ENCODE data around the gene PSMA4.
"Not testable (repeated sequence)": the region's sequence is repeated elsewhere in the genome, so short reads cannot be mapped to it uniquely, and the experiment has no call there.

PSMA4 gene

DNA sequence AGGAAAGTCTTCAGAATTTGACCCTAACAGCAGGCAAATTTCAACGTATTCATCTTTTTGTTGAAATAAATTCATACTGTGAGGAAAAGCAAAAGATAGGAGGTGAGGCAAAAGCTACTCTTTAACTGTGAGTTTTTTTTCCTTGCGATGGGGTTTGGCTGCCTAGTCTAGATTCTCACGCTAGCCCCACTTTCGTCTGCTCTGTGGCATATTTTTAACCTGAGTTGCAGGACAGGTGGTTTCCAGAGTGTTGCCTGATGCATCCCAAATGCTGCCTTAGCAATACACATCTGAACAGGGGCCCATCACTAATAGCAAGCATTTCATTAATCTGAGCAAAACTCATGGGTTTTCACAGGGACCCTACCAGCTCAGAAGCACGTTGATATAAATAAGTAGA, 11.7 kb downstream of the PSMA4 start:
- no peak for DNase-seq (ENCODE audit: low spot score)

DNA sequence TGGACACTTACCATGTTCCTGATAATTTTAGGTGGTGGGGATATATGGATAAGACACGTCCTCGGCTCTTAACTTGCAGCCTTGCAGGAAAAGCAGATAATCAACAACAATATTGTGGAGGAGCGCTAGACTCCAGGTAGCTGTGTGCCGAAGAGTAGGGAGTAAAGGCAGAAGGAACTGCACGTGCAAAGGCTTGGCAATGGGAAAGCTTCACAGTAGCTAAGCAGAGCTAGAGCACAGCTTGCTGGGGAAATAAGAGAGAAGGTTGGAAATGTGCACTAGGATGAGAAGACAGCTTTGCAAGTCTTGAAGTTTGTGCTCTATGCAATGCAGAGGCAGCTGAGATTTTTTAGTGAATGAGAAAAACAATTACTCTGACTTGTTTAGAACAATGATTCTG, 12.4 kb downstream of the PSMA4 start:
- no peak for DNase-seq (ENCODE audit: low spot score)

DNA sequence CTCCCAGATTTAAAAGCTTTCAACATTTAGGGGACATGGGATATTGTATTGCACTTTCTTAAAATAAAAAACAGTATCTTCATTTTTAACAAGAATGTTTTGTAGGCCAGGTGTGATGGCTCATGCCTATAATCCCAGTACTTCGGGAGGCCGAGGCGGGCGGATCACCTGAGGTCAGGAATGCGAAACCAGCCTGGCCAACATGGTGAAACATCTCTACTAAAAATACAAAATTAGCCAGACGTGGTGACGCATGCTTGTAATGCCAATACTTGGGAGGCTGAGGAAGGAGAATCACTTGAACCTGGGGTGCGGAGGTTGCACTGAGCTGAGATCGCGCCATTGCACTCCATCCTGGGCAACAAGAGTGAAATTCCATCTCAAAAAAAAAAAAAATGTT, 20.0 kb downstream of the PSMA4 start:
- DNase-seq (ENCODE audit: low spot score), result not testable (repeated sequence)

DNA sequence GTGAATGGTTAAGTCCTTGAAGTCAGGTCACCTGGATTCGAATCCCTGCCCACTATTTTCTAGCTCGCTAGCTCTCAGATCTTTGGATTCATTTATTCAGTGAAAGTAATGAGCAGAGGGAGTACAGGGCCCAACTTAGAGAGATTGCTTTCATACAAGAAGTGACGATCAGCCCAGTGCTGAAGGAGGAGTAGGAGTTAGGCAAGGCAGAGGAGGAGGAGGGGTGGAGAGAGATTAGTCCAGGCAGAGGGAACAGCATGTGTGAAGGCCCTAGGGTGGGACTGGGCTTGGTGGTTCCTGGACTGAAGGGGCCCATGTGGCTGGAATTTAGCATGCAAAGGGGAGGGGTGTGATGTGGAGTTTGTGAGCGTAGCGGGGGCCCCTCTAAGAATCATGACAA, 21.2 kb downstream of the PSMA4 start:
- DNase-seq (ENCODE audit: low spot score), result no peak

DNA sequence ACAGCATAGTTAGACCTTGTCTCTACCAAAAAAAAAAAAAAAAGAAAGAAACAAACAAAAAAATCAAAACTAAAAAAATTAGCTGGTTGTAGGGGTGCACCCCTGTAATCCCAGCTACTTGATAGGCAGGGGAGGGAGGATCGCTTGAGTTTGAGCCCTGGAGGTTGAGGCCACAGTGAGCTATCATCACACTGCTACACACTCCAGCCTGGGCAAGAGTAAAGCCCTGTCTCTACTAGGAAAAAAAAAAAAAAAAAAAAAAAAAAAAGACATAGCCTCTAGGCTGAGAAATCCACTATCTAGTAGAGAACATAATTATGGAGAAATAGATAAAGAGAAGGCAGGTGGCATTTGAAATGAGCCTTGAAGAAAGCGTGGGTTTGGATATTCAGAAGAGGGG, 22.8 kb downstream of the PSMA4 start:
- no peak for DNase-seq (ENCODE audit: low spot score)

DNA sequence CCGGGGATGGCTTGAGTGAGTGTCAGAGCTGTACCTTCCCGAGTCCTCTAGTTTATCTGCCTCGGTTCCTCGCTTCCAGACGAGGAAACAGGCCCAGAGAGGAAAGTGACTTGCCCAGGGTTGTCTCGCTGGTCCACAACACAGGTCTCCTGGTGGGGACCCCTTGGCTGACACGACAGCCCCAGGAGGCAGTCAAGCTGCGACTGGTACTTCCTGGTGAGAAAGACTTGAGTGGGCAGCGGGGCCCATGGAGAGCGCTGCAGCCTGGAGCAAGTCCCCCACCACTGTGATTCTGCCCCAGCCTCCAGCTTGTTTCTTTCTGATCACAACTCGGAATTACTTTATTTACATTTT, 24.5 kb downstream of the PSMA4 start:
- DNase-seq (ENCODE audit: low spot score), result no peak

DNA sequence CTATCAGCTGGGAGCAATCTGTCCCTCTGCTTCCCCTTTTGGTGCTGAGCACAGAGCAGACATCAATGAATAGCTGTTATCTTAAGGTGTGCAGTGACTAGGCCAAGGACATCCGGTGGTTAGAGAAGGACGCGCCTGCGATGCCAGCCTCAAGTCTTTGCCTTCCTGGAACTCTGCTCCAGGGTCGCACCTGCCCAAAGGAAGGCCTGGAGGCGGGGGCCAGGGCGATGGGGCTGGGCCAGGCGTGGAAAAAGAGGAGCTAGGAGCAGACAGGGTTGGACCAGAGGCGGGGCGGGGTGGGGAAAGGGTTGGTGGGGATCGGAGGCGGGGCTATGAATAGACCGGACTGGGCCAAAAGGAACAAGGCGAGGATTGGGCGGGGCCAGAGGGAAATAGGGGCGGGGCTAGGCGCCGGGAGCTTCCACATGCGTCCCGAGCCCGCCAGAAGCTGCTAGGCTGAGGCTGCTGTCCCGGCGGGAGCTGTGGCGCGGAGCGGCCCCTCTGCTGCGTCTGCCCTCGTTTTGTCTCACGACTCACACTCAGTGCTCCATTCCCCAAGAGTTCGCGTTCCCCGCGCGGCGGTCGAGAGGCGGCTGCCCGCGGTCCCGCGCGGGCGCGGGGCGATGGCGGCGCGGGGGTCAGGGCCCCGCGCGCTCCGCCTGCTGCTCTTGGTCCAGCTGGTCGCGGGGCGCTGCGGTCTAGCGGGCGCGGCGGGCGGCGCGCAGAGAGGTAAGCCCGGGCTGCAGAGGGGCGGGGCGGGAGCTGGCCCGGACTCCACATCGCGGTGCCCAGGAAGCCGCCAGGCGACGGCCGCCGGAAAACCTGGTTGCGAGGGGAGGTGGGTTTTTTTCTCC, 25.1 kb downstream of the PSMA4 start, which contains the start of gene CHRNA5:
CHRNA5 (plus strand) TSS at position 424 of the 854 bp plus-strand sequence; CDS start at position 624, 200 bp downstream.
- no peak for DNase-seq (ENCODE audit: low spot score)

DNA sequence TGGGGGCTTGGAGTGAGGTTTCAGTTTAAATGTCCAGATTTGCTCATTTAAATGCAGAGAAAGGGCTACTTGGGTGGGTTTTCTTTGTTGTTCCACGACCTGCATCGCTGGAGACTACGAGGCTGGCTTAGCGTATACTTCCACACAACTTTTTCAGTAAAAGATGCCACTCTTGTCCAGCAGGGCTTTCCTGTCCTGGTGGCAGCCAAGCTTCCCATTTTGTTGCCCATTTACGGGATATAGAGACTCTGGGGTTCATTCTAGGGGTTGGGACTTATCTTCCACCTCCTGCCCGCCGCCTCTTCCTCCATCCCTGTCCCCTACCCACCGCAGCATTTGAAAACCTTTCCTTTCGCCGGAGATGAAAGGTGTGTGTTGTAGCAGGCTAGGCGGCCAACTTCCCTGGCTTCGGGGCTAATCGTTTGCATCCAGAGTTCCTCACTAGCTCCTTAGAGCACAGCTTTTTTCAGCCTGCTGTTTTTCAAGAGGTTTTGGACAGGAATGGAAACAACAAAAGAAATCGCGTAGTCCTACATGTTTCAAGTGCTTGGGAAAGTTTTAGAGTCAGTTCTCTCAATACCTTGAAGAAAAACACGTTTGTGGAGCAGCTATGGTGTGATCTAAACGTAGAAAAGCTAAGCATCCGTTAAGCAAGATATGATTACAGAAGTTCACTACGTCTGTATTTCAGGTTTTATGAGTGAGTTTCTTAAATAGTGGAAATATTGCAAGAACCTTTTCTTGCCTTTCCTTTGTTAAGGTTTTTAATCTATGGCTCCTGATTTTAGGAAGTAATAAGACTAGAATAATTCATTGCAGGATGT, 25.9 kb downstream of the PSMA4 start:
- no peak for DNase-seq (ENCODE audit: low spot score)

DNA sequence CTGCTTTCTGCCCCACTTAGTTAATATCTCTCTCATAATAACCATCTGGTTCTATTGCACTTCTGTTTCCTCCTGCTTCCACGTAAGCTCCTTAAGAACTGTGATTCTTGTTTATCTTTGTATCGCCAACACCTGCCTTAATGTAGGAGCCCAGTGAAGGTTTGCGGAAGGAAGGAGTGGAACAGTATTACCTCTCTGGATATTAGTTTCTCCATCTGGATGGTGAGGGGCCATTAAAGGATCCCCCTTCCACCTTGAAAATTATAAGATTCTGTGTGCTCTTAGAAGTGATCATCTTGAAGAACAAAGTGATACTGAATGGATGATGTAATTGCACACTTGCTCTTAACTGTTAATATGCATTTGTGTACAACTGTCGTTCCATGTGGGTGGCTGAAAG, 27.3 kb downstream of the PSMA4 start:
- no peak for DNase-seq (ENCODE audit: low spot score)

DNA sequence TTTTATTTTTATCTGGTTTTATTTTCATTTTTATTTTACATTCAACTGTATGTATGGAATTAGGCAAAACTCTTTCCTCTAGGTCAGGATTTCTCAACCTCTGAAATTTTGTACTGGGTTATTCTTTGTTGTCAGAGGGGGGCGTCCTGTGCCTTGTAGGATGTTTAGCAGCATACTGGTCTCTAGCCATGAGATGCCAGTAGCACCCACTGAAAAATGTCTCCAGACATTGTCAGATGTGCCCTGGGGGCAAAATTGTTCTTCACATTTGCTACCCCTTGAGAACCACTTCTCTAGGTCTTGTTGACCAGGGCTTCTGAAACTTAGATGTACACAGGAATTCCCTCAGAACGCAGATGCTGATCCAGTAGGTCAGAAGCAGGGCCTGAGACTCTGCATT, 30.5 kb downstream of the PSMA4 start:
- DNase-seq (ENCODE audit: low spot score), result no peak

DNA sequence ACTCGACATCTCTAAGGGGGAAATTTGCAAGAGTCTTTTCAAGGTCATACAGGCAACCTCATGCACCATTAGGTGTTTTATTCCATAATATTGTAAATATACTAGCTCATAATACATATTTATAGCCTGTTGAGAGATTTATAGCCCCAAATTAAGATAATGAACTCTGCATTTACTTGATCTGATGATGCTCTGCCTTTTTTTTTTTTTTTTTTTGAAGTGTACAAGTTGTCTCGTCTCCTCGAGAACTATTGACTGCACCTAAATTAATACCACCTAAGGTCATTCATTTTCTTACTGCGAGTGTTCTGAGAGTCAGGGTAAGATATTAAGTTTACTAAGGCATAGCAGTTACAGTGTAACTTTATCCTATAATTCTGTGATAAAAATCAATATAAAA, 31.1 kb downstream of the PSMA4 start:
- no peak for DNase-seq (ENCODE audit: low spot score)

DNA sequence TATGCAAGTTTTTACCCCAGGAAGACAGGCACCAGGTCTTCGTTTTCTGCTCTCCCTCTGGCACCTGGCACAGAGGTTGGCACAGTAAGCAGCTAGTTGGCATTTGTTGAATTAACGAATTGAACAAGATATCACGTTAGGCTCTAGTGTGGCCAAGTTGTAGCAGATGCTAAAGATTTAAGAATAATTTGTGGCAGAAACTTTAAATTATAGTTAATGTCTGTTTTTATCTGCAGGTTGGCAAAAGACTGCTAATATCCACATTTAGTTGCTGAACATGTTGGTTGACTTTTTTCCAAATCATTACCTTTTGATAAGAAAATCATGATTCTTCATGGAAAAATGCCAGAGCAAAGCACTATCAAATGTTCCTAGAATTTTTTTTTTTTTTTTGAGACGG, 33.2 kb downstream of the PSMA4 start:
- DNase-seq (ENCODE audit: low spot score), result no peak

DNA sequence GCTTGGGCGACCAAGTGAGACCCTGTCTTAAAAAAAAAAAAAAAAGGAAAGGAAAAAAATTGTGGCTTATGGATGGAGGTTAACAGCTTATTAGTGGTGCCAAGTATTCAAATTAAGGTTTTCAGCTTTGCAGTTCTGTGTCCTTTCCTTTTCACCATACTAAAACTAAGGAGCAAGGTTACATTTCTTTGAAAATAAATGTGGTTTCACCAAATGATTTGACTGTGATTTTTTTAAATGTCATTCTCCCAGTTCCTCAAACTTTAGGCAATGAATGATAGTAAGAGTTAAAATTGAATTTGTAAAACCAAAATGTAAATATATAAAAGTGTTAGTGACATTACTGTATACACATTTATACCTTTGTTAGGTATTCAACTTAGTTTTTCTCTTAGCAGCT, 34.7 kb downstream of the PSMA4 start:
- DNase-seq (ENCODE audit: low spot score), result no peak

DNA sequence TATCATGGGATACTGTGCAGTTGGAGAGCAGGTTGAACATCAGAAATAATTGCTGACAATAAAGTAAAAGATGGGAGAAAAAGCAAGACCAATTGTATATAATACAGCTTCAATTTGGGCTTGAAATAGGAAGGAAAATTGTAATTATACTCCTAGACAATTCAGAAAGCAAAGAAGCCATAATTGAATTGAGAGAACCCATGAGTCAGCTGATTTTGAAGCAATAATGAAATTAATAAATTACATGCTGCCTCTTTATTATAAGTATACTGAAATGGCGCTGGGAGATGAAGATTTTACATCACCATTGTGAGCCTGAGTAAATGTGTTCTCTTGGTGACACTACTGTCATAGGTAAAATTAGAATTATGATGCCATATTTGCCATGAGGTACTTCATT, 57.3 kb downstream of the PSMA4 start:
- DNase-seq (ENCODE audit: low spot score), result no peak

DNA sequence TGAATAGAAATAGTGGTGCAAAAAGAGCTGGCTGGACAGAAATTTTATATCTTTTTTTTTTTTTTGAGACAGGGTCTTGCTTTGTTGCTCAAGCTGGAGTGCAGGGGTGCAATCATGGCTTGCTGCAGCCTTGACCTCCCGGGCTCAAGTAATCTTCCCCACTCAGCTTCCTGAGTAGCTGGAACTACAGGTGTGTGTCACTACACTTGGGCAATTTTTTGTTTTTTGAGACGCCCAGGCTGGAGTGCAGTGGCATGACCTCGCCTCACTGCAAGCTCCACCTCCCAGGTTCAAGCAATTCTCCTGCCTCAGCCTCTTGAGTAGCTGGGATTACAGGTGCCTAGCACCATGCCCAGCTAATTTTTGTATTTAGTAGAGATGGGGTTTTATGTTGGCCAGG, 58.1 kb downstream of the PSMA4 start:
- DNase-seq (ENCODE audit: low spot score), result no peak

DNA sequence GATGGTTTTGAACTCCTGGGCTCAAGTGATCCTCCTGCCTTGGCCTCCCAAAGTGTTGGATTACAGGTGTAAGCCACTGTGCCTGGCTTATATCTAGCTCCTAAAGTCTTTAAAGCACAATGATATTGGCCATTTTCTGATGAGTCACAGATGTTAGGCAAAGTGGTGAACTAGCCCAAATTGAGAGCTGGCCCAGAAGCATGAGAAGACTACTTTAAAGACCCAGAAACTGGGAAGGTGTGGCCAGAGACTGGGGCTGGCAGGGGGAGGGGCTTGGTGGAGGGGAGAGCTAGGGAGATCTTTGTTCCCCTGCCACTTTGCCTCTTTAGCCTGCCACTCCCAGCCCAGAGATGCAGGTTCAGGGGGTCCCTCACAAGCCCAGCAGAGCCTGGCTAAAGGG, 58.9 kb downstream of the PSMA4 start:
- no peak for DNase-seq (ENCODE audit: low spot score)
